MM.1S (cell line): Measurements from ENCODE around the gene TTC38.

Experiments
- CTCF ChIP-seq: fragments of 300-600 bp; sonication (generic); IDR thresholded peaks from 2 replicates; pipeline ENCODE4 v1.5.1; 2016; ENCODE audit warnings: antibody characterized with exemption, low read length, mixed read lengths
- EZH2 ChIP-seq: fragments of 300-600 bp; sonication (generic); optimal IDR thresholded peaks from 2 replicates; pipeline ENCODE3; 2017; ENCODE audit warnings: low read depth, mild to moderate bottlenecking, antibody characterized with exemption, low read length, mixed read lengths
- EZH2phosphoT487 ChIP-seq: fragments of 300-600 bp; sonication (generic); IDR thresholded peaks from 2 replicates; pipeline ENCODE4 v1.6.1; 2018; ENCODE audit warnings: antibody characterized with exemption, low read length

DNA sequence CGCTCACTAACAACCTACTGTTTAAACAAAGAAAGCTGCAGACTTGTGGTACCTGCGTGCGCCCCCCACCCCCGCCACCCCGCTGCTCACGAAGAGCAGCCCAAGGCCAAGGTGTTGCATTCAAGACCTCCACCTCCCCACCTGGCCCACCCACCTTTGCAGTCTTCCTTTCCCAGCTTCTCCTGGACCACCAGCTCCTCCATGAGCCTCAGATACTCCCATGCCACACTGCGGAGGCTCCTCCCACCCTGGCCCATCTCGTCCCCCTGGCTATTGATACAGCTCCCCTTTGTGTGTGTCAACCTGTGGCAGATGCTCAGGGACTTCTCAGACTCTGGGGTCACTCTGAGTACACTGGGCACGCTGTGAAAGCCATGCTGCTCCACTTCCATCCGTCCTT is 21.6 kb upstream of the TTC38 start:
- no peak for TF ChIP-seq CTCF
- no peak for TF ChIP-seq EZH2
- TF ChIP-seq EZH2phosphoT487 = no peak
